GM18873 (cell line): ENCODE results near the gene ID1.
"Not testable (repeated sequence)": the region's sequence is repeated elsewhere in the genome, so short reads cannot be mapped to it uniquely, and the experiment has no call there.

Experiments used
- ATAC-seq: cut with Tn5 transposase; IDR thresholded peaks from one replicate; pipeline ENCODE4 v1.9.1; 2021; ENCODE audit warnings: mild to moderate bottlenecking, moderate library complexity, moderate number of reproducible peaks; ENCODE audit not compliant: unreplicated experiment, low FRiP score

ID1 gene

DNA sequence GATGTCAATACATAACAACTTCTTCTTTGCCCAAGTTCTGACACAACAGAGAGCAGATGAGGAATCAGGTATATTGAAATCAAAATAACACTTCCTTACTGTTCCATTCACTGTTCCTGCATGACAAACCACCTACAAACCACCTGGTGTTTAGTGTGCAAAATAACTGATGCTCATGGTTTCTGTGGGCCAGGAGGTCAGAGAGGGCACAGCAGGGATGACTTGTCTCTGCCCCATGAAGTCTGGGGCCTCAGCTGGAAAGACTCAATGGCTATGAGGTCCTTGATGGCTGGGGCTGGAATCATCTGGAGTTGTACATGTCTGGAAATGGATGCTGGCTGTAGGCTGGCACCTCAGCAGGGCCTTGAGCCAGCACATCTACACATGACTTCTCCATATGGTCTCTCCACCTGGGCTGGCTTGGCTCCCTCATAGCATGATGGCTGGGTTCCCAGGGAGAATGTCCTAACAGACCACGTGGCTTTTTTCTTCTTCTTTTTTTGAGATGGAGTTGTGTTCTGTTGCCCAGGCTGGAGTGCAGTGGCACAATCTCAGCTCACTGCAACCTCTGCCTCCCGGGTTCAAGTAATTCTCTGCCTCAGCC is 25.2 kb downstream of the ID1 start:
- no peak for ATAC-seq

- ATAC-seq, result no peak
These were observed 27.7 kb downstream of the ID1 start for GRCh38 chr20:31632548-31633338.

GRCh38 chr20:31633339-31633914 is 28.3 kb downstream of the ID1 start:
- no peak for ATAC-seq

DNA sequence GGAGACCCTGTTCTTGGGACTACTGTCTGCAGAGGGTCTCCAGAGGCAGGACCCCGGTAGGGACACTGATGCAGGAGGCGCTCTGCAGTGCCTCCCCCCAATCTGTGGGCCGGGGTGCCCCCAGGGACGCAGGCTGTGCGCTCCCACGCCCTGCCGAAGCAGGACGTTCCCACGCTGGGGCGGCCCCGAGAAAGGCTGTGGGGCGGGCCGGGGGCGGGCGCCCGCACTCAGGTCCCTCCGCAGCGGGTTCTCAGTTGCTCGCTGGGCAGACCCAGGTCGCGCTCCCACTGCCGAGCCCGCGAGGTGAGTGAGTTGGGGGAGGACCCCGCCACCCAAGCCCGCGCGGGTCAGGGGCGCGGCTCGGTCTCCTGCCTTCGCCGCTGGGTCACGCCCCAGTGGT is 32.6 kb downstream of the ID1 start, which contains the start of gene COX4I2:
Gene COX4I2 (plus strand): TSS at position 253 of the 400 bp plus-strand sequence. CDS start 1,106 bp downstream, outside the sequence.
- no peak for ATAC-seq

DNA sequence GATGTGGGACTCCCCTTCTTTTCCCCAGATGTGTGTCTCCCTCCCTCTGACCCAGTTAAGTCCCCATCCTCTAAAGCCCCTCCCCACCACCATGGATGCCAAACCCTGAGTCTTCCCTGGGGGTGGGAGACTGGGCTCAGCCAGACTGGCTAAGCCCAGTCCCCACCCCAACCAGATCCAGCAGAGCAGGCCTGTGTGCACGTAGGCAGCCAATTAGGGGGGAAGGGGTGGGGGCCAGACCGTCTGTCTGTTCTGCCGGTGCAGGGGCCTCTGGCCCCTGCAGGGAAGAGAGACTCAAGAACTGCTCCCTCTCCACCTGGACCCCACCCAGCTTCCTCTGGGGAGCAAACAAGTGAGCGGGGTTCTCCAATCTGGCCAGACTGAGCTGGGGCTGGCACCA is 33.2 kb downstream of the ID1 start:
- no peak for ATAC-seq

DNA sequence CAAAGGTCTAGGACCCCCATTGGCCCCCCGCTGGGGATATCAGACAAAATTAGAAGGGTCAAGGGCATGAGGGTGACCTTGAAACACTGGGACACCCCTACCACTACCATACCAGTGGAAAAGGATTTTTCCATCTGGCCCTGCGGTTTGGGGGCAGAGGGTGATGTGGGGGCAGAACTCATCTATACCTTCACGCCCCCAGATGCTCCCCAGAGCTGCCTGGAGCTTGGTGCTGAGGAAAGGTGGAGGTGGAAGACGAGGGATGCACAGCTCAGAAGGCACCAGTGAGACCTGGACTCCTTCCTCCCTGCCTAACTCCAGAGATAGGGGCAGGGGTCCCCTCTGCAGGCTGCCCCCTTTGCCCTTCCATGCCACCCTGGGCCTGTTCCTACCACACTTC is 33.7 kb downstream of the ID1 start:
- no peak for ATAC-seq

GRCh38 chr20:31640259-31640658 is 35.2 kb downstream of the ID1 start:
- no peak for ATAC-seq

- no peak for ATAC-seq
These were observed 36.3 kb downstream of the ID1 start for GRCh38 chr20:31641391-31641790.

GRCh38 chr20:31642837-31643236 is 37.7 kb downstream of the ID1 start:
- ATAC-seq, result no peak

GRCh38 chr20:31643522-31643921 is 38.4 kb downstream of the ID1 start:
- ATAC-seq, result no peak

DNA sequence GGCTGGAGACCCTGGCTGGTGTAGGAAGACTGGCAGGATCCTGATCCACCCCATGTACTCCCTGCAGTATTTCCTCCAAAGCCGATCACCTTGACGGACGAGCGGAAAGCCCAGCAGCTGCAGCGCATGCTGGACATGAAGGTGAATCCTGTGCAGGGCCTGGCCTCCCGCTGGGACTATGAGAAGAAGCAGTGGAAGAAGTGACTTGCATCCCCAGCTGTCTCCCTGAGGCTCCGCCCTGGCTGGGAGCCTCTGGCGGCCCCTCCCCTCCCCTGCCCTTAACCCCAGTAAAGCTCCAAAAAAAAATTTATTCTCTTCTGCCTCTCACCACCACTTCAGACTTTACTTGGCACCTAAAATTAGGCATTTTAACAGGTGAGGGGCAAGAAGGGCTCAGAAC is 39.6 kb downstream of the ID1 start:
- ATAC-seq, result no peak

- not testable (repeated sequence) for ATAC-seq
These were observed 43.0 kb downstream of the ID1 start for GRCh38 chr20:31648104-31648503.

DNA sequence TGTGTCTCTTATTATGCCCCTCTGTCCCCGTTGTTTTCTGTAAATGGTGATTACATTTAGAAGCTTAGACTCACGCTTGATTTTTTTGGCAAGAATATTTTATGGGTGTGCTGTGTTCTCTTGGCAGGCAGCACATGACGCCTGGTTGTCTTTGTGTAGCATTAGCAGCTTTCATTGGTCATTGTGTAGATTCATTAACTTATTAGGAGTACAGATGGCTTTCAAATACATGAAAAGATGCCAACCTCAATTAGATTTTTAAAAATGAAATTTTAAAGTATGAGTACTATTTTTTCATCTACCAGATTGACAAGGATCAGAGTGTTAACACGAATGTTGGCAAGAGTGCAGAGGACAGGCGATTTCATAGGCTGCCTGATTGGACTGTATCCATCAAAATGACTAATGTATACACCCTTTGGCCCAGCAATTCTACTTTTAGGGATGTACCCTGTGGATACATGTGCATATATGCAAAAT is 47.9 kb downstream of the ID1 start:
- ATAC-seq, result no peak

GRCh38 chr20:31653561-31653960 is 48.5 kb downstream of the ID1 start:
- ATAC-seq, result no peak

- no peak for ATAC-seq
These were observed 49.4 kb downstream of the ID1 start for GRCh38 chr20:31654534-31654933.
